ENCODE data around the gene PLA2G3.

PLA2G3 gene

DNA sequence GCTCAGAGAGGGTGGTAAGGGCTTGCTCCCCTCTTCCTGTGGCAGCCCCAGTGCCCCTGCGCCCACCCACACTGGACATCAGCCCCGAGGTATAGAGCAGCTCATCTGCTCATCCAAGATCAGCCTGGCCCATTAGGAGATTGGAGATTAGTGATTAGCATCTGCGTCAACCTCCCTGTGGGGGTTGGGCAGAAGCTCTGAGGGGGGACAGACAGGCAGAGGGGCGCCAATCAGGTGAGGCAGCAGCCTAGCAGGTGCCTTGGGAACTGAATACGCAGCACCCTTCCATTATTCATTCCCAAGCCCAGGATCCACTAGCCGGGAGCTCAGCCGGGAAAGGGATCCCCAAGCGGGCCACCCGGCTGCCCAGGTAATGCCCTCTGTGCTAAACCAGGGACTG is 48.1 kb downstream of the PLA2G3 start:
- Histone ChIP-seq H3K4me3 (ENCODE audit: low read depth, low read length) (no peak overlapping the region), H3K36me3 (ENCODE audit: control insufficient read depth, insufficient read depth, low read length) (peaks cover 19% of the 10 kb centered on the region; the same call in 1 of the 2 replicates), H3K4me1 (ENCODE audit: control insufficient read depth, insufficient read depth, low read length) (peaks cover 6% of the 10 kb centered on the region; the same call in 1 of the 2 replicates), H3K27ac (ENCODE audit: low read depth, low read length) (no peak overlapping the region), H3K9ac (ENCODE audit: low read length) (no peak overlapping the region), H3K9me3 (ENCODE audit: control insufficient read depth, insufficient read depth, low read depth, low read length) (no peaks in the 10 kb centered on the region), H3K27me3 (ENCODE audit: control insufficient read depth, insufficient read depth, low read length) (no peaks in the 10 kb centered on the region)

DNA sequence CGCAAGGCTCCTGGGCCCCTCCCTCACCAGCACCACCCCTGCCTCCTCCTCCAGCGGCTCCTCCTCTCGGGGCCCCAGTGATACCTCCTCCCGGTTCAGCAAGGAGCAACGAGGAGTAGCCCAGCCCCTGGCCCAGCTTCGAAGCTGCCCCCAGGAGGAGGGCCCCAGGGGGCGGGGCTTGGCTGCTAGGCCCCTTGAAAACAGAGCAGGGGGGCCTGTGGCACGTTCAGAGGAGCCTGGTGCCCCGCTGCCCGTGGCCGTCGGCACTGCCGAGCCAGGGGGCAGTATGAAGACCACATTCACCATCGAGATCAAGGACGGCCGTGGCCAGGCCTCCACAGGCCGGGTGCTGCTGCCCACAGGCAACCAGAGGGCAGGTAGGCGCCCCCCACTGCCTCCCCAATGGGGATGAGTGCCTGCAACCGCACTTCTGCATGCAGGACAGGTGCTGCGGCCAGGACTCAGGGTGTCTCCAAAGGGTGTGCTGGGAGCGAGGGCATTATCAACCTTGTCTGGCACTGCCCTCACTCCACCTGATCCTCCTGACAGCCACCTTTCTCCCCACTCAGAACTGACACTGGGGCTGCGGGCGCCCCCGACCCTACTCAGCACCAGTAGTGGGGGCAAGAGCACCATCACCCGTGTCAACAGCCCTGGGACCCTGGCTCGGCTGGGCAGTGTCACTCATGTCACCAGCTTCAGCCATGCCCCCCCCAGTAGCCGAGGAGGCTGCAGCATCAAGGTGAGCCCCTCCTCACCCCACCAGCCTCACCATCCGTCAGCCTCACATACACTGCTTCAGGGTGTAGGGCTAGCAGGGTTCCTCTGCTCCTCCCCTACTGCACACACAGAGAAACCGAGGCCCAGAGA is 49.0 kb downstream of the PLA2G3 start:
- no peak overlapping the region for H3K4me3 ChIP-seq (ENCODE audit: low read depth, low read length)
- H3K36me3 ChIP-seq (ENCODE audit: control insufficient read depth, insufficient read depth, low read length): peaks cover 19% of the 10 kb centered on the region; the same call in 1 of the 2 replicates
- no peaks in the 10 kb centered on the region for H3K9me3 ChIP-seq (ENCODE audit: control insufficient read depth, insufficient read depth, low read depth, low read length)
- peaks cover 3% of the 10 kb centered on the region; the same call in 1 of the 2 replicates for H3K4me1 ChIP-seq (ENCODE audit: control insufficient read depth, insufficient read depth, low read length)
- no peaks in the 10 kb centered on the region for H3K27me3 ChIP-seq (ENCODE audit: control insufficient read depth, insufficient read depth, low read length)
- H3K27ac ChIP-seq (ENCODE audit: low read depth, low read length): no peak overlapping the region
- H3K9ac ChIP-seq (ENCODE audit: low read length): no peak overlapping the region

DNA sequence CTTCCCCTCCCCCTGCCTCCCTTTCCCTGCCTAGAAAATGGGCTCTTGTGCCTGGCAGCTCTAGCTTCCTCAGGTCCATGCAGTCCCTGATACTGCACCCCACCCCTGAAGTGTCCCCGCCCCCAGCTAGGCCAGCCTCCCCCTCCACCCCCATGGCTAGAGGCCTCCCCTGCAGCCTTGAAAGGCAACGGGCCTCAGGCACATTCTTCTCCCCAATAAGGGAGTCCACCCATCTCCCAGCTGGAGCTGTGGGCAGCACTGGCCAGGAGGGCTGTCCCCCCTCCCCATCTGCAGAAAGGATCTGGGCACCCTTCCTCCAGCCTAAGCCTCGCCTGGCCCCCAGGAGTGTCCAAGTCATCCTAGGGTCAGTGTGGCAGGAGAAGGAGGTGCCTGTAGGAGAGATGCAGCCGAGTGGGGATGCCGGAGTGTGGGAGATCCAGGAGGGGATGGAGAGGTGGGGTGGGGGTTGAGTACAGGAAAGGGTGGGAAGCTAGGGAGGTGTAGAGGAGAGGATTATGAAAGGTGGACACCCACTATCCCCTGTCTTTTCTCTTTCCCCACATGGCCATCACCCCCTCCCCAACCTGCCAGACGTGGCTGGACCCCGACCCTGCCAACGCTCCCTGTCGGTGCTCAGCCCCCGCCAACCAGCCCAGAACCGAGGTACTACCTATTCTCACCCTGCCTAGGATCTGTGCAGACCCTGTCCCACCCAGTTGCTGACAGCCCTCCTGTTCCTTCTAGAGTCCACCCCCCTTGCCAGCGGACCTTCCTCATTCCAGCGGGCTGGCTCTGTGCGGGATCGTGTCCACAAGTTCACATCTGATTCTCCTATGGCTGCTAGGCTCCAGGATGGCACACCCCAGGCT is 49.9 kb downstream of the PLA2G3 start:
- peaks cover 6% of the 10 kb centered on the region; the same call in 1 of the 2 replicates for H3K4me1 ChIP-seq (ENCODE audit: control insufficient read depth, insufficient read depth, low read length)
- no peaks in the 10 kb centered on the region for H3K9me3 ChIP-seq (ENCODE audit: control insufficient read depth, insufficient read depth, low read depth, low read length)
- peaks cover 16% of the 10 kb centered on the region; the same call in 1 of the 2 replicates for H3K36me3 ChIP-seq (ENCODE audit: control insufficient read depth, insufficient read depth, low read length)
- no peaks in the 10 kb centered on the region for H3K27me3 ChIP-seq (ENCODE audit: control insufficient read depth, insufficient read depth, low read length)
- H3K27ac ChIP-seq (ENCODE audit: low read depth, low read length): no peak overlapping the region
- H3K4me3 ChIP-seq (ENCODE audit: low read depth, low read length): no peak overlapping the region
- H3K9ac ChIP-seq (ENCODE audit: low read length): no peak overlapping the region

DNA sequence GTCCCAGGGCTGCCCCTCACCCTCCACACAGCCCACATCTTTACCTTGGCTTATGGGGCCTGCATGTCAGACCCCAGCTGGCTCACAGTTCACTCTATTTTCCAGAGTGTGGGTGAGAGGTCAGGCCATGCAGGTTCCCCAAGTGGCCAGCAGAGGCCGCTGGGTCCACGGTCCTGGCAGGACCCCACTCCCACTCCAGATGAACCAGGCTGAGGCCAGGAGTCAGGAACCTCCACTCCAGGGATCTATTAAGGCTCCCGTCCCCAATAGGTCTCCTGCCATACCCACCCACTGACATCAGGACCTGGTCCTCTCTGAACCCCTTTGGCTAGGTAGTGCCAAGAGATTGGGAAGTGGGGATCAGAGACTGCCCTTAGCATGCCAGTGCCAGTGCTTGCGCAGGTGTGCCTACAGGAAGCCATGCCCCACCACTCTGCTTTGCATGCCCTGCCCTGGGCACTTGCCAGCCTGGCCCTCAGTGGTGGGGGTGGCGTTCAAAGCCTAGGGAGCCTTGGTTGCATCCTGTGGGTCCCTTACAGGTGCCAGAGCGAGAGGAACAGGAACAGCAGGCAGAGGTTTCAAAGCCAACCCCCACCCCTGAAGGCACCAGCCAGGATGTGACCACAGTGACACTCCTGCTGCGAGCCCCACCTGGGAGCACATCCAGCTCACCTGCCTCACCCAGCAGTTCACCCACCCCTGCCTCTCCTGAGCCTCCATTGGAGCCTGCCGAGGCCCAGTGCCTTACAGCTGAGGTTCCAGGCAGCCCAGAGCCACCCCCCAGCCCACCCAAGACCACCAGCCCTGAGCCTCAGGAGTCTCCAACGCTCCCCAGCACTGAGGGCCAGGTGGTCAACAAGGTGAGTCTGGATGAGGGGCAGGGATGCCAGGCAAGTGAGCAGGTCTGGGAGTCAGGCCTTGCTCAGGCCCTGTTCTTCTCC is 50.9 kb downstream of the PLA2G3 start:
- Histone ChIP-seq H3K27ac (ENCODE audit: low read depth, low read length) (no peak overlapping the region), H3K9me3 (ENCODE audit: control insufficient read depth, insufficient read depth, low read depth, low read length) (no peaks in the 10 kb centered on the region), H3K9ac (ENCODE audit: low read length) (no peak overlapping the region), H3K4me1 (ENCODE audit: control insufficient read depth, insufficient read depth, low read length) (peaks cover 6% of the 10 kb centered on the region; the same call in 1 of the 2 replicates), H3K4me3 (ENCODE audit: low read depth, low read length) (no peak overlapping the region), H3K27me3 (ENCODE audit: control insufficient read depth, insufficient read depth, low read length) (no peaks in the 10 kb centered on the region), H3K36me3 (ENCODE audit: control insufficient read depth, insufficient read depth, low read length) (peaks cover 13% of the 10 kb centered on the region; the same call in 1 of the 2 replicates)

DNA sequence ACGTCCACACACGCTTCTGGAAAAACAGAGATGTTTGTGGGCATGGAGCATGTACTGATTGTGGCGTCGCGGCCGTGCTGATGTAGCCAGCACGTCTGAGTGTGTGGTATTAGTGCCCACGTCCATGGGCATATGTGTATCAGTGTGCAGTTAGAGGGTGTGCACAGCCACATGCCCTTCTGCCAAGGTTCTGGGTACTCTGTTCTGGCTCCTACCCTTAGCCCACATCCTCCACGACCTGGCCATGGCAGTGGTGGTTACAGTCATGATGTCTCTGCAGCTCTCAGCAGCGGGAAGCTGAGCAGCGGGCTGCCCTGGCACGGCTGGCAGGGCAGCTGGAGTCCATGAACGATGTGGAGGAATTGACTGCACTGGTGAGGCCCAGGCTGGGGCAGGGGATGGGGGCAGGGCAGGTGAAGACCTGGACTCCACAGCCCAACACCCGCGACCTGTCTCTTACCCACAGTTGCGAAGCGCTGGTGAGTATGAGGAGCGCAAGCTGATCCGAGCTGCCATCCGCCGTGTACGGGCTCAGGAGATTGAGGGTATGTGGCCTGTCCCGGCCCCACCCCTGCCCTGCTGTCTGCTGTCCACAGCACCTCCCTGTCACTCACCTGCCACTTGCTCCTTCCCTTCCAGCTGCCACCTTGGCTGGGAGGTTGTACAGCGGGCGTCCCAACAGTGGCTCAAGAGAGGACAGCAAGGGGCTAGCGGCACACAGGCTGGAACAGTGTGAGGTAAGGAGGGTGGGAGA is 51.9 kb downstream of the PLA2G3 start:
- Histone ChIP-seq H3K9me3 (ENCODE audit: control insufficient read depth, insufficient read depth, low read depth, low read length) (no peaks in the 10 kb centered on the region), H3K27me3 (ENCODE audit: control insufficient read depth, insufficient read depth, low read length) (no peaks in the 10 kb centered on the region), H3K4me3 (ENCODE audit: low read depth, low read length) (no peak overlapping the region), H3K4me1 (ENCODE audit: control insufficient read depth, insufficient read depth, low read length) (peaks cover 17% of the 10 kb centered on the region), H3K36me3 (ENCODE audit: control insufficient read depth, insufficient read depth, low read length) (peaks cover 13% of the 10 kb centered on the region; the same call in 1 of the 2 replicates), H3K27ac (ENCODE audit: low read depth, low read length) (no peak overlapping the region), H3K9ac (ENCODE audit: low read length) (no peak overlapping the region)

DNA sequence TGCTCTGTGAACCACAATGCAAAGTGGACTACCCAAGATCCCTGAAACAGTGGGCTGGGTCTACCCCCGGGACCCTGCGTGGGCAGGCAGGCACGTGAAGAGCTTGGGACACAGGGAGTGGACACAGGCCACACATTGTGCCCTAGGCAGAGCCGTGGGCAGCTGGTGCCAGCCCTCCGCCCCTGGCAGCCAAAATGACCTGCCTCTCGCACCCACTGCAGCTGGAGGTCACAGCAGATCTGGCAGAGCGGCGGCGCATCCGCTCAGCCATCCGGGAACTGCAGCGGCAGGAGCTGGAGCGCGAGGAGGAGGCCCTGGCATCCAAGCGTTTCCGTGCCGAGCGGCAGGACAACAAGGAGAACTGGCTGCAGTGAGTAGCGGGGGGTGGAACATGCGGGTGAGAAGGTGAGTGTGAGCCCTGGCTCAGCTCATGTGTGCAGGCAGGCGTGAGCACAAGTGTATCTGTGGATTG is 52.5 kb downstream of the PLA2G3 start:
- Histone ChIP-seq H3K9me3 (ENCODE audit: control insufficient read depth, insufficient read depth, low read depth, low read length) (no peaks in the 10 kb centered on the region), H3K36me3 (ENCODE audit: control insufficient read depth, insufficient read depth, low read length) (peaks cover 13% of the 10 kb centered on the region; the same call in 1 of the 2 replicates), H3K9ac (ENCODE audit: low read length) (no peak overlapping the region), H3K27me3 (ENCODE audit: control insufficient read depth, insufficient read depth, low read length) (no peaks in the 10 kb centered on the region), H3K4me1 (ENCODE audit: control insufficient read depth, insufficient read depth, low read length) (peaks cover 23% of the 10 kb centered on the region), H3K27ac (ENCODE audit: low read depth, low read length) (no peak overlapping the region), H3K4me3 (ENCODE audit: low read depth, low read length) (no peak overlapping the region)

DNA sequence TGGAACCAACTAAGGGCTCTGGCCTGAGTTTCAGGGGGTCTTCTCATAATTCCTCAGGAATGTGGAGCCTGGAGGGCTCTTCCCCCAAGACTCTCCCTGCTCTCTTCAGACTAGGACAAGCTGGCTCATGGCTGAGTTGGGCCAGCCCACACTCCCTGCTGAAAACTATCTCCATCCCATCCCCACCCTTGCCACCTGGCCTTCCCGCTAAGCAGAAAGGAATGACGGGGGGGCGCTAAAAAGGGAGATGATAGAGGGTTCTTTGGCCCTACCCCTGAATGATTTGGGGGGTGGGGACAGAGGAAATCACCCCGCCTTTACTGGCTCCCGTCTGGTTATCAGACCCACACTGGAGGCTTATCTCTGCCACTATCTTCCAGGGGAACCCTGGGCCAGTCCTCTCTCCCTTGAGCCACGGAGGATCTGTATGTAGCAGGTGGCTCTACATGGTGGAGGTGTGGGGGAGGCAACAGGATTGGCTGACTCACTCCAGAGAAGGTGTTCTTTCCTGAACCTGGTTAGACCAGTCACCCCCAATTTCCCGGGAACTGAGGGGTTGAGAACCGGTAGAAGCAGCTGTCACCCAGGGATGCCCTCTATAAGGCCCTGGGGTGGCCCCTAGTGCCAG is 53.5 kb downstream of the PLA2G3 start:
- Histone ChIP-seq H3K27me3 (ENCODE audit: control insufficient read depth, insufficient read depth, low read length) (no peaks in the 10 kb centered on the region), H3K9ac (ENCODE audit: low read length) (no peak overlapping the region), H3K36me3 (ENCODE audit: control insufficient read depth, insufficient read depth, low read length) (peaks cover 12% of the 10 kb centered on the region; the same call in 1 of the 2 replicates), H3K4me3 (ENCODE audit: low read depth, low read length) (no peak overlapping the region), H3K9me3 (ENCODE audit: control insufficient read depth, insufficient read depth, low read depth, low read length) (no peaks in the 10 kb centered on the region), H3K4me1 (ENCODE audit: control insufficient read depth, insufficient read depth, low read length) (peaks cover 32% of the 10 kb centered on the region), H3K27ac (ENCODE audit: low read depth, low read length) (no peak overlapping the region)

DNA sequence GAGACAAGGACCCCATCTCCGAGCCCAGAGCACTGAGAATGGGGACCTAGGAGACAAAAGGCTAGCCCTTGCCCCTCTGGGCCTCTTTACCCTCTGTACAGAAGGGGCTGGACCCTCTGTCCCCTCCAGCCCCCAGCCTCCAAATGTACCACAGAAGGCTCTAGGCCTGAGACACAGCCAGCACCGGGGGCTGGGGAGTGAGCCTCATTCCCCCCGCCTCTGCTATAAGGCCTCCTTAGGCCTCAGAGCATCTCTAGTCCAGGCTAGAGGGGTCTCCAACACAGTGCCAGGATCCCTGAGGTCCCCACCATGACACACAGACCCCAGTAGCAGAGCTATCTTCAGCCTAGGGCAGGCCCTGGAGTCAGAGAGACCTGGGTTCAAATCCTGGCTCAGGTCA is 54.4 kb downstream of the PLA2G3 start:
- Histone ChIP-seq H3K27ac (ENCODE audit: low read depth, low read length) (no peak overlapping the region), H3K4me3 (ENCODE audit: low read depth, low read length) (no peak overlapping the region), H3K9me3 (ENCODE audit: control insufficient read depth, insufficient read depth, low read depth, low read length) (no peaks in the 10 kb centered on the region), H3K9ac (ENCODE audit: low read length) (peak overlapping the region; percentile 86), H3K36me3 (ENCODE audit: control insufficient read depth, insufficient read depth, low read length) (peaks cover 4% of the 10 kb centered on the region; the same call in 1 of the 2 replicates), H3K27me3 (ENCODE audit: control insufficient read depth, insufficient read depth, low read length) (no peaks in the 10 kb centered on the region), H3K4me1 (ENCODE audit: control insufficient read depth, insufficient read depth, low read length) (peaks cover 36% of the 10 kb centered on the region)

DNA sequence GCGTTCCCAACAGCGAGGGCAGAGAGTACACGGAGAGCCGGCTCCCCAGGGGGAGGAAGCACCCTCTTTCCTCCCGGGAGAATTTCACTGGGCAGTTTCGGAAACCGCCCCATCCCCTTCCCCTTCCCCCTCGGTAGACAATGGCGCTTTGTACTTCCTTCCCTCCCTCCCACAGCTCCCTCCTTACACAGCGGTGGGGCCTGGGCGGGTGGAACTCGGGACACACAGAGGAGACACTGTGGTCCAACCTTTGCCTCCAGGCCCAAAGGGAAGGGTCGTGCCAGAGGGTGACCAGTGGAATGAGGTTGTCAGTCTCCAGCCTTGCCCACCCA is 54.8 kb downstream of the PLA2G3 start:
- H3K4me1 ChIP-seq (ENCODE audit: control insufficient read depth, insufficient read depth, low read length): peaks cover 35% of the 10 kb centered on the region
- H3K9me3 ChIP-seq (ENCODE audit: control insufficient read depth, insufficient read depth, low read depth, low read length): no peaks in the 10 kb centered on the region
- H3K27me3 ChIP-seq (ENCODE audit: control insufficient read depth, insufficient read depth, low read length): no peaks in the 10 kb centered on the region
- H3K4me3 ChIP-seq (ENCODE audit: low read depth, low read length): peak overlapping the region; percentile 66
- peak overlapping the region; percentile 86 for H3K9ac ChIP-seq (ENCODE audit: low read length)
- peak overlapping the region; percentile 96 for H3K27ac ChIP-seq (ENCODE audit: low read depth, low read length)
- H3K36me3 ChIP-seq (ENCODE audit: control insufficient read depth, insufficient read depth, low read length): peaks cover 4% of the 10 kb centered on the region; the same call in 1 of the 2 replicates

Measured in HUES6 (cell line).